T follicular helper cell (primary cell): ENCODE measurements around the gene NHLRC3.
"Not testable (repeated sequence)": the region's sequence is repeated elsewhere in the genome, so short reads cannot be mapped to it uniquely, and the experiment has no call there.

Source experiments
- DNase-seq: peaks from one replicate; pipeline ENCODE4 v3.0.0-alpha.2; 2020; ENCODE audit warnings: low read depth

NHLRC3 gene

GRCh38 chr13:39047560-39047959 is 9.3 kb downstream of the NHLRC3 start:
- no peak for DNase-seq

- no peak for DNase-seq
Observed at GRCh38 chr13:39048806-39049205, 10.6 kb downstream of the NHLRC3 start.

- no peak for DNase-seq
Observed at GRCh38 chr13:39049274-39049673, 11.0 kb downstream of the NHLRC3 start.

- no peak for DNase-seq
Observed at GRCh38 chr13:39051157-39051556, 12.9 kb downstream of the NHLRC3 start.

GRCh38 chr13:39052944-39053343 is 14.7 kb downstream of the NHLRC3 start:
- DNase-seq: no peak

- no peak for DNase-seq
Observed at GRCh38 chr13:39054112-39054511, 15.9 kb downstream of the NHLRC3 start.

GRCh38 chr13:39056018-39056417 is 17.8 kb downstream of the NHLRC3 start:
- no peak for DNase-seq

- DNase-seq: no peak
Observed at GRCh38 chr13:39058040-39058439, 19.8 kb downstream of the NHLRC3 start.

GRCh38 chr13:39062004-39062403 is 23.7 kb downstream of the NHLRC3 start:
- DNase-seq: no peak

- DNase-seq: no peak
Observed at GRCh38 chr13:39072842-39073241, 34.6 kb downstream of the NHLRC3 start.

- DNase-seq: no peak
Observed at GRCh38 chr13:39073983-39074382, 35.7 kb downstream of the NHLRC3 start.

- DNase-seq: not testable (repeated sequence)
Observed at GRCh38 chr13:39086251-39086945, 48.1 kb downstream of the NHLRC3 start.

GRCh38 chr13:39091586-39091985 is 53.3 kb downstream of the NHLRC3 start:
- DNase-seq: no peak

- no peak for DNase-seq
Observed at GRCh38 chr13:39095500-39095899, 57.2 kb downstream of the NHLRC3 start.

- DNase-seq: no peak
Observed at GRCh38 chr13:39099231-39099630, 61.0 kb downstream of the NHLRC3 start.
